ENCODE data around the gene DAND5.
"Not testable (repeated sequence)": the region's sequence is repeated elsewhere in the genome, so short reads cannot be mapped to it uniquely, and the experiment has no call there.

DAND5 gene

GRCh38 chr19:12970070-12970820 lies 869 bp downstream of the DAND5 start:
- DNase-seq (ENCODE audit: low read depth) = no peak
- no peak for TF ChIP-seq CTCF (IDR thresholded peaks at IDR 0.05; ENCODE audit: insufficient read depth, low read depth, low read length, missing control alignments)

GRCh38 chr19:12973236-12973635 lies 3.9 kb downstream of the DAND5 start:
- no peak overlapping the region for H3K4me3 ChIP-seq (ENCODE audit: low read depth, low read length)
- no peak for TF ChIP-seq CTCF (IDR thresholded peaks at IDR 0.05; ENCODE audit: insufficient read depth, low read depth, low read length, missing control alignments)
- DNase-seq (ENCODE audit: low read depth) = no peak

More at GRCh38 chr19:12970070-12970820, 869 bp downstream of the DAND5 start:
- no peak overlapping the region for H3K4me3 ChIP-seq (ENCODE audit: low read depth, low read length)

GRCh38 chr19:12974301-12975220 lies 5.2 kb downstream of the DAND5 start:
- DNase-seq (ENCODE audit: low read depth) = no peak
- no peak for TF ChIP-seq CTCF (IDR thresholded peaks at IDR 0.05; ENCODE audit: insufficient read depth, low read depth, low read length, missing control alignments)
- no peak overlapping the region for H3K4me3 ChIP-seq (ENCODE audit: low read depth, low read length)

GRCh38 chr19:12975221-12975741 lies 5.9 kb downstream of the DAND5 start:
- H3K4me3 ChIP-seq (ENCODE audit: low read depth, low read length) = no peak overlapping the region
- DNase-seq (ENCODE audit: low read depth) = no peak
- TF ChIP-seq CTCF (IDR thresholded peaks at IDR 0.05; ENCODE audit: insufficient read depth, low read depth, low read length, missing control alignments) = no peak

- DNase-seq (ENCODE audit: low read depth); H3K4me3 ChIP-seq (ENCODE audit: low read depth, low read length): not testable (repeated sequence)
Observed at GRCh38 chr19:12976109-12976508, 6.7 kb downstream of the DAND5 start.

- no peak for TF ChIP-seq CTCF (IDR thresholded peaks at IDR 0.05; ENCODE audit: insufficient read depth, low read depth, low read length, missing control alignments)
- DNase-seq (ENCODE audit: low read depth) = no peak
- no peak overlapping the region for H3K4me3 ChIP-seq (ENCODE audit: low read depth, low read length)
Observed at GRCh38 chr19:12979974-12980373, 10.6 kb downstream of the DAND5 start.

- TF ChIP-seq CTCF (IDR thresholded peaks at IDR 0.05; ENCODE audit: insufficient read depth, low read depth, low read length, missing control alignments) = no peak
- no peak for DNase-seq (ENCODE audit: low read depth)
- no peak overlapping the region for H3K4me3 ChIP-seq (ENCODE audit: low read depth, low read length)
Observed at GRCh38 chr19:12982648-12983047, 13.3 kb downstream of the DAND5 start.

Data from GM12865 (cell line).